Heart right ventricle (tissue), 16 donors: ENCODE measurements around the gene NOS1AP. TPM values are rescaled to one million over a fixed set of nuclear protein-coding genes. Genes with fewer than 3 reads are reported as not detected.

Experiments used
- ATAC-seq, 8 donors: fragments of 200-7000 bp; cut with Tn5 transposase; one replicate each; pipeline ENCODE4 v1.9.1; 2020; ENCODE audit warnings: mild to moderate bottlenecking in 8 of 8, moderate library complexity in 8 of 8, moderate number of reproducible peaks in 1 of 8
- DNase-seq, 2 donors: peaks; one replicate each; pipeline ENCODE4 v3.0.0-alpha.2; 2020
- H3K27ac ChIP-seq, 10 donors: fragments of 200-600 bp; sonication (generic) in 2 of 10; one replicate each; pipeline versions ENCODE4 v1.5.0 to v1.8.0; 2020 to 2022; ENCODE audit warnings: mild to moderate bottlenecking in 3 of 10
- H3K27me3 ChIP-seq, 7 donors: fragments of 200-600 bp; one replicate each; pipeline ENCODE4 v1.8.0; 2021 to 2022; ENCODE audit warnings: mild to moderate bottlenecking in 2 of 7
- H3K36me3 ChIP-seq, 9 donors: fragments of 200-600 bp; sonication (generic) in 1 of 9; one replicate each; pipeline versions ENCODE4 v1.5.0 to v1.8.0; 2020 to 2022; ENCODE audit warnings: mild to moderate bottlenecking in 2 of 9
- H3K4me1 ChIP-seq, 9 donors: fragments of 200-600 bp; sonication (generic) in 1 of 9; one replicate each; pipeline versions ENCODE4 v1.5.0 to v1.8.0; 2020 to 2022; ENCODE audit warnings: mild to moderate bottlenecking in 4 of 9
- H3K4me3 ChIP-seq, 10 donors: fragments of 200-600 bp; sonication (generic) in 2 of 10; one replicate each; pipeline versions ENCODE4 v1.5.0 to v1.8.0; 2020 to 2022; ENCODE audit warnings: mild to moderate bottlenecking in 7 of 10, moderate library complexity in 2 of 10
- H3K9me3 ChIP-seq, 11 donors: fragments of 200-600 bp in 10 of 11; sonication (generic) in 2 of 11; one replicate each; pipeline versions ENCODE4 v1.5.0 to v1.8.0; 2013 to 2022; ENCODE audit warnings: mild to moderate bottlenecking in 2 of 11, control low read depth in 1 of 11, moderate library complexity in 1 of 11
- CTCF ChIP-seq, 9 donors: fragments of 200-600 bp; sonication (generic) in 2 of 9; IDR thresholded peaks; one replicate each; pipeline versions ENCODE4 v1.5.0 to v1.8.0; 2021 to 2022; ENCODE audit warnings: antibody characterized with exemption in 9 of 9, mild to moderate bottlenecking in 5 of 9, moderate library complexity in 1 of 9
- WGBS, 2 donors: extraction: QIAGEN DNeasy Blood & Tissue Kit; methylation state at CpG; one replicate each; pipeline ENCODE4 v1.1.7; 2013; ENCODE audit warnings: inconsistent platforms in 1 of 2; 5-methylcytosine and 5-hydroxymethylcytosine counted together
- intact Hi-C, 10 donors: fragments of 100-400 bp; cut with DNase I; formaldehyde crosslinking; loops; one replicate each; pipeline versions ENCODE4 v1.11.1 to v1.14.2; 2022
- polyA plus RNA-seq, 2 donors: library from polyadenylated mRNA; stranded (reverse); fragments of 200-250 nt; gene quantifications; one replicate each; pipeline ENCODE4 v1.2.3, GENCODE V29; 2013
- total RNA-seq, 10 donors: library from RNA; stranded (reverse); fragmentation: NEBNext Ultra II Directional in 3 of 10; extraction: Animal tissue kit (Norgen Biotek cat#: 25700) in 3 of 10; gene quantifications; one replicate each; pipeline versions ENCODE4 v1.2.1 to v1.2.4, GENCODE V29; 2021 to 2023
- donor health status: Arrhythmogenic right ventricular cardiomyopathy.
- donor health status: ischemic (EF 13 %, LVEDD 7.1; RV severe dilation, severe dysfunction).
- donor health status: healthy with polysubstance abuse.
- donor health status: DM: no; HTN: yes; CAD: no.
- donor health status: DM: no; HTN: no; CAD: no.
- donor health status: ischemic (EF 25% LVEDD 6.9; RV normal size, moderate dysfunction).
- donor health status: ischemic (EF 25% LVEDD 5.7; RV mildly dilated, moderate dysfunction).
- donor health status: healthy.
- donor health status: DM: yes; HTN: yes; CAD: no.
- donor health status: Ischemic cardiomyopathy.
- donor health status: ischemic (EF 35%, LVEDD 5.7; RV mildly dilated, moderate dysfunction).
- donor health status: nonischemic (EF 11% LVEDD 7.7; RV severe dilation, severe dysfunction).
- donor health status: DM: yes; HTN: yes; CAD: no.
- donor health status: PGD.
- donor health status: ischemic (EF 29% LVEDD 5.4; RV normal size, mild dysfunction).
- donor health status: nonischemic (EF 23%, LVEDD 6.1; RV moderate dilation, normal function).

The NOS1AP gene
- total and polyA plus RNA-seq, 12 donors: 0.19 to 7.1 (median 4.6) TPM

DNA sequence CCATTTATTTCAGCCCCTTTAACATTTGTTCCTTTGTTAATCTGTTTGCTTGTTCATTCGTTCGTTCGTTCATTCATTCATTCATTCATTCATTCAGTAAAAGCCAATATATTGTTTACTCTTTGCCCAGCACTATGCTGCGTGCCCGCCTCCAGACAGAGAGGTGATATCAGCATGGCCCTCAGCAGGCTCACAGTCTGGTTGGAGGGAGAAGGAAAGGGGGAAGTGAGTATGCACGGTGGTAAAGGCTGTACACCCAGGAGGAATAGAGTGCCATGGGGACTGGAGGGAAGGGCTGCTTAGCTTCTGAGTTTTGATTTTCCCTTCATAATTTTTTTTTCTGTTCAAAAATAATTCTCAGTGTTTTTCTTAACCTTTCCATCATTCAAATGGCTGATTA lies 144.7 kb downstream of the NOS1AP start:
- Histone ChIP-seq H3K27me3 (no peaks in the 10 kb centered on the region), H3K36me3 (no peaks in the 10 kb centered on the region), H3K4me1 (peaks cover 0 to 59% (median 17%) of the 10 kb centered on the region in 9 donors), H3K4me3 (no peak overlapping the region), H3K27ac (peak overlapping the region in 5 of 10 donors; percentile 62 to 73 (median 67)), H3K9me3 (no peaks in the 10 kb centered on the region)
- peak in 3 of 8 donors; percentile 34 to 56 (median 50) for ATAC-seq
- 78 to 81% methylated on average over 6 of the region's 6 CpGs for WGBS, 2 donors
- no peak for TF ChIP-seq CTCF (IDR thresholded peaks at IDR 0.05)
- intact Hi-C loops: loop anchor here in 1 of 10 donors (10.0 kb wide), 1 partner anchor 71 kb away; no protein-coding TSS in a partner anchor
- no peak for DNase-seq

DNA sequence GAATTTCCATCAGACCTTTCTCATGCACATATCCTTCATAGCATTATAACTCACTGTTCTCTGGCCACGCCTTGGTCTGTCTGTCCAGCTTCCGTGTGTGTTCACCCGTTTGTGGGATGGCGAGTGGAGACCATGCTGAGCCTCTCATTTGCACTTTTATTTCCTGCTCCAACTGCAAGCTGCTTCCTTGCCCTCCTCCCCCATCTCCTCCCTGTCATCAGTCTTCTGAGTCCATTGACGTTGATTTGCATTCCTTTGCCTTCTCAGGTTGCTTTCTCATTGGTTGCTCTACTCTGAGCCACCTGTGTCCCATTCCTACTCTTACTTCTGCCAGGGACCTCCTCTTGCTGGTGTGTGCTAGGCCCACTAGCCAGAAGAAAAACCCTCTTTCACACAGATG lies 146.4 kb downstream of the NOS1AP start:
- H3K27me3 ChIP-seq: no peaks in the 10 kb centered on the region
- no peak overlapping the region for H3K4me3 ChIP-seq
- peaks cover 0 to 63% (median 17%) of the 10 kb centered on the region in 9 donors for H3K4me1 ChIP-seq
- TF ChIP-seq CTCF (IDR thresholded peaks at IDR 0.05): no peak
- H3K36me3 ChIP-seq: no peaks in the 10 kb centered on the region
- no peak overlapping the region for H3K27ac ChIP-seq
- 53 to 61% methylated on average over 5 of the region's 5 CpGs for WGBS, 2 donors
- no peaks in the 10 kb centered on the region for H3K9me3 ChIP-seq
- intact Hi-C loops: loop anchor here in 1 of 10 donors (10.0 kb wide), 1 partner anchor 69 kb away; no protein-coding TSS in a partner anchor
- ATAC-seq (no peak), DNase-seq (no peak)

GRCh38 chr1:162216604-162217003 lies 147.1 kb downstream of the NOS1AP start:
- H3K4me1 ChIP-seq: peaks cover 0 to 63% (median 17%) of the 10 kb centered on the region in 9 donors
- 97 to 100% methylated on average over 1 of the region's 1 CpG for WGBS, 2 donors
- no peak for TF ChIP-seq CTCF (IDR thresholded peaks at IDR 0.05)
- H3K4me3 ChIP-seq: no peak overlapping the region
- DNase-seq (no peak), ATAC-seq (no peak)
- no peaks in the 10 kb centered on the region for H3K27me3 ChIP-seq
- H3K27ac ChIP-seq: no peak overlapping the region
- no peaks in the 10 kb centered on the region for H3K36me3 ChIP-seq
- H3K9me3 ChIP-seq: no peaks in the 10 kb centered on the region
- intact Hi-C loops: loop anchor here in 1 of 10 donors (10.0 kb wide), 1 partner anchor 68 kb away; no protein-coding TSS in a partner anchor

- Histone ChIP-seq H3K4me1 (peaks cover 0 to 54% (median 17%) of the 10 kb centered on the region in 9 donors), H3K9me3 (no peaks in the 10 kb centered on the region), H3K4me3 (no peak overlapping the region), H3K36me3 (no peaks in the 10 kb centered on the region), H3K27ac (no peak overlapping the region), H3K27me3 (no peaks in the 10 kb centered on the region)
- DNase-seq (no peak), ATAC-seq (no peak)
- 62 to 72% methylated on average over 1 of the region's 1 CpG for WGBS, 2 donors
- no peak for TF ChIP-seq CTCF (IDR thresholded peaks at IDR 0.05)
- intact Hi-C loops: loop anchor here in 1 of 10 donors (10.0 kb wide), 1 partner anchor 67 kb away; no protein-coding TSS in a partner anchor
Measured at GRCh38 chr1:162217706-162218105, 148.2 kb downstream of the NOS1AP start.
